Loucy (cell line): ENCODE data around the gene KCNK18.

Source experiments
- H2AFZ ChIP-seq: fragments of 200-600 bp; sonication (generic); 2 replicates; pipeline ENCODE4 v1.6.0; 2016; ENCODE audit warnings: antibody characterized with exemption, mild to moderate bottlenecking, low read length, moderate library complexity
- H3F3A ChIP-seq: fragments of 200-600 bp; 2 replicates; pipeline ENCODE4 v1.6.0; 2016; ENCODE audit warnings: antibody characterized with exemption, low read depth, mild to moderate bottlenecking
- H3K27me3 ChIP-seq: fragments of 200-600 bp; sonication (generic); 2 replicates; pipeline ENCODE4 v1.6.1; 2014; ENCODE audit warnings: low read length, mild to moderate bottlenecking; ENCODE audit not compliant: insufficient read depth, poor library complexity, severe bottlenecking
- H3K36me3 ChIP-seq: fragments of 200-600 bp; sonication (generic); 2 replicates; pipeline ENCODE4 v1.6.1; 2016; ENCODE audit warnings: low read length; ENCODE audit not compliant: insufficient read depth
- H3K4me1 ChIP-seq: fragments of 200-600 bp; sonication (generic); 2 replicates; pipeline ENCODE4 v1.5.1; 2014; ENCODE audit warnings: low read length, mild to moderate bottlenecking; ENCODE audit not compliant: insufficient read depth, poor library complexity, severe bottlenecking
- H3K4me2 ChIP-seq: fragments of 200-600 bp; sonication (generic); 2 replicates; pipeline ENCODE4 v1.6.0; 2014; ENCODE audit warnings: antibody characterized with exemption, low read length, low read depth, mild to moderate bottlenecking; ENCODE audit not compliant: poor library complexity, severe bottlenecking
- H3K4me3 ChIP-seq: fragments of 200-600 bp; sonication (generic); 2 replicates; pipeline ENCODE4 v1.5.1; 2014; ENCODE audit warnings: low read length, mild to moderate bottlenecking, mixed read lengths; ENCODE audit not compliant: poor library complexity, severe bottlenecking
- H3K79me2 ChIP-seq: fragments of 200-600 bp; sonication (generic); 2 replicates; pipeline ENCODE4 v1.6.1; 2014; ENCODE audit warnings: low read length; ENCODE audit not compliant: insufficient read depth
- H3K9ac ChIP-seq: fragments of 200-600 bp; sonication (generic); 2 replicates; pipeline ENCODE4 v1.6.0; 2014; ENCODE audit warnings: mild to moderate bottlenecking, low read depth, low read length, moderate library complexity; ENCODE audit not compliant: poor library complexity, severe bottlenecking
- H3K9me2 ChIP-seq: fragments of 200-600 bp; sonication (generic); replicated peaks from 2 replicates; pipeline ENCODE4 v1.6.1; 2016; ENCODE audit warnings: low read depth, low read length, mixed read lengths
- H3K9me3 ChIP-seq: fragments of 200-600 bp; sonication (generic); 2 replicates; pipeline ENCODE4 v1.6.1; 2014; ENCODE audit warnings: mild to moderate bottlenecking, antibody characterized with exemption, low read length, low read depth; ENCODE audit not compliant: insufficient read depth
- H4K20me1 ChIP-seq: fragments of 200-600 bp; sonication (generic); 2 replicates; pipeline ENCODE4 v1.6.0; 2014; ENCODE audit warnings: antibody characterized with exemption, low read length, mild to moderate bottlenecking; ENCODE audit not compliant: insufficient read depth, poor library complexity, severe bottlenecking
- CTCF ChIP-seq: fragments of 200-600 bp; sonication (generic); conservative IDR thresholded peaks from 2 replicates; pipeline ENCODE4 v1.5.1; 2014; ENCODE audit warnings: mild to moderate bottlenecking, antibody characterized with exemption, low read length
- EZH2phosphoT487 ChIP-seq: fragments of 200-600 bp; IDR thresholded peaks from 2 replicates; pipeline ENCODE4 v1.6.1; 2018; ENCODE audit warnings: antibody characterized with exemption, mild to moderate bottlenecking, moderate library complexity, borderline replicate concordance

The KCNK18 gene

GRCh38 chr10:117170244-117170643 is 27.0 kb upstream of the KCNK18 start:
- H3K27me3 ChIP-seq, result no peaks in the 10 kb centered on the region
- no peaks in the 10 kb centered on the region for H3K36me3 ChIP-seq
- peak overlapping the region; percentile 59 for H2AFZ ChIP-seq
- no peaks in the 10 kb centered on the region for H3F3A ChIP-seq
- no peaks in the 10 kb centered on the region for H3K79me2 ChIP-seq
- H3K4me1 ChIP-seq, result peaks cover 7% of the 10 kb centered on the region
- H3K9ac ChIP-seq, result no peak overlapping the region
- H4K20me1 ChIP-seq, result no peaks in the 10 kb centered on the region
- H3K4me3 ChIP-seq, result no peak overlapping the region
- H3K9me2 ChIP-seq, result no peaks in the 10 kb centered on the region
- H3K4me2 ChIP-seq, result no peak overlapping the region
- no peaks in the 10 kb centered on the region for H3K9me3 ChIP-seq
- no peak for TF ChIP-seq EZH2phosphoT487
- no peak for TF ChIP-seq CTCF

- Histone ChIP-seq H3F3A (no peaks in the 10 kb centered on the region), H3K4me2 (peak overlapping the region; percentile 80), H3K9me3 (no peaks in the 10 kb centered on the region), H3K4me1 (peaks cover 7% of the 10 kb centered on the region), H4K20me1 (no peaks in the 10 kb centered on the region), H3K36me3 (no peaks in the 10 kb centered on the region), H3K9ac (peak overlapping the region; percentile 48), H2AFZ (peak overlapping the region; percentile 98), H3K79me2 (no peaks in the 10 kb centered on the region), H3K9me2 (no peaks in the 10 kb centered on the region), H3K27me3 (no peaks in the 10 kb centered on the region), H3K4me3 (peak overlapping the region; percentile 65)
- peak; percentile 98 for TF ChIP-seq CTCF
- no peak for TF ChIP-seq EZH2phosphoT487
These were observed 22.7 kb upstream of the KCNK18 start for GRCh38 chr10:117174439-117175214.

- no peaks in the 10 kb centered on the region for H3K9me2 ChIP-seq
- H3K4me1 ChIP-seq, result peaks cover 7% of the 10 kb centered on the region
- H3K36me3 ChIP-seq, result no peaks in the 10 kb centered on the region
- H4K20me1 ChIP-seq, result no peaks in the 10 kb centered on the region
- H3K79me2 ChIP-seq, result no peaks in the 10 kb centered on the region
- no peak for TF ChIP-seq EZH2phosphoT487
- TF ChIP-seq CTCF, result no peak
- no peak overlapping the region for H3K4me3 ChIP-seq
- H2AFZ ChIP-seq, result peak overlapping the region; percentile 98; the same call in 1 of the 2 replicates
- H3K27me3 ChIP-seq, result no peaks in the 10 kb centered on the region
- H3F3A ChIP-seq, result no peaks in the 10 kb centered on the region
- no peak overlapping the region for H3K4me2 ChIP-seq
- H3K9ac ChIP-seq, result no peak overlapping the region
- no peaks in the 10 kb centered on the region for H3K9me3 ChIP-seq
These were observed 21.9 kb upstream of the KCNK18 start for GRCh38 chr10:117175215-117175900.
